ENCODE data around the gene NAE1.
"Not testable (repeated sequence)": the region's sequence is repeated elsewhere in the genome, so short reads cannot be mapped to it uniquely, and the experiment has no call there.

NAE1 gene

GRCh38 chr16:66830422-66831404 lies at the start of gene NAE1:
NAE1 (minus strand) TSS chr16:66830976; CDS start chr16:66830899, 77 bp downstream.
- peak; percentile 89 to 90 for DNase-seq

- DNase-seq, result peak; percentile 28 to 58
These were observed 47.3 kb upstream of the NAE1 start for GRCh38 chr16:66878067-66878466.

- DNase-seq, result no peak
These were observed 43.5 kb upstream of the NAE1 start for GRCh38 chr16:66874079-66874775.

DNA sequence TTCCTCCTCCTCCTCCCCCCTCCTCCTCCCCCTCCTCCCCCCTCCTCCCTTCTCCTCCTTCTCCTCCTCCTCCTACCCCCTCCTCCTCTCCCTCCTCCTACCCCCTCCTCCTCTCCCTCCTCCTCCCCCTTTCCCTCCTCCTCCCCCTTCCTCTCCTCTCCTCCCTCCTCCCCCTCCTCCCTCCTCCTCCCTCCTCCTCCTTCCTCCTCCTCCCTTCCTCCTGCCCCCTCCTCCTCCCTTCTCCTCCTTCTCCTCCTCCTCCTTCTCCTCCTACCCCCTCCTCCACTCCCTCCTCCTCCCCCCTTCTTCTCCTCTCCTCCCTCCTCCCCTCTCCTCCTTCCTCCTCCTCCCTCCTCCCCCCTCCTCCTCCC lies 42.9 kb upstream of the NAE1 start:
- DNase-seq, result no peak

- peak; percentile 90 to 92 for DNase-seq
These were observed 42.3 kb upstream of the NAE1 start for GRCh38 chr16:66872943-66873684.

DNA sequence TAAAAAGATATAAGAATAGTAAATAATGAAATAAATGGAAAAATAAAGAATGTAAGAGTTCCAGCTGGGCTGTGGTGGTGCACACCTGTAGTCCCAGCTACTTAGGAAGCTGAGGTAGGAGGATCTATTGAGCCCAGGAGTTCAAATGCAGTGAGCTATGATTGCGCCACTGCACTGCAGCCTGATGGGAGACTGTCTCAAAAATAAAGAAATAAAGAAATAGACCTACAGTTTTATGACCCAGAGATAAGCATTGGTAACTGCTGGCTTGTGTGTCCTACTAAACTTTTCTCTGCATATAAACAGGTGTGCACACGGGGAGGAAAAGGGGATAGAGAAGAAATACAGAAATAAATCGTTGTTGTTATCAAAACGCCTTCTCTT lies 41.8 kb upstream of the NAE1 start:
- DNase-seq, result no peak

DNA sequence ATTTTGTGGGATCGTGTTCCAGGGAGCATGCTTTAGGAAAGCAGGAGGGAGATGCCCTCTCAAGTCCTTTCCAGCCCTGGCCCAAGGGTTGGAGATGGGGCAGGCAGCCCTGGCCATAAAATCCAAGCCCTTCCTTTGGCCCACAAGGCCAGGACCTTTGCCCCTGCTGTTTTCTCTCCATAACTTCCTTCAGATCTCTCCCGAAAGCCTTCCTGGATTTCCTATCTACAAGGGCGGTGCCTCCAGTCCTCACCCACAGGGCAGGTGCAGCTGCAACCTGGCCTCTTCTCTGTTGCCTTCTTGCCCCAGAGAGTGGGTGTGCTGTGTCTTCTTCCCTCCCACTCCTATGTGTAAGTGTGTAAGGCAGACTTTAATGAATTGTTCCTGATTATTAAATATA lies 41.1 kb upstream of the NAE1 start:
- no peak for DNase-seq

GRCh38 chr16:66871363-66871762 lies 40.6 kb upstream of the NAE1 start:
- DNase-seq, result not testable (repeated sequence)

- no peak for DNase-seq
These were observed 38.6 kb upstream of the NAE1 start for GRCh38 chr16:66869424-66869823.

GRCh38 chr16:66863707-66864106 lies 32.9 kb upstream of the NAE1 start:
- DNase-seq, result no peak

DNA sequence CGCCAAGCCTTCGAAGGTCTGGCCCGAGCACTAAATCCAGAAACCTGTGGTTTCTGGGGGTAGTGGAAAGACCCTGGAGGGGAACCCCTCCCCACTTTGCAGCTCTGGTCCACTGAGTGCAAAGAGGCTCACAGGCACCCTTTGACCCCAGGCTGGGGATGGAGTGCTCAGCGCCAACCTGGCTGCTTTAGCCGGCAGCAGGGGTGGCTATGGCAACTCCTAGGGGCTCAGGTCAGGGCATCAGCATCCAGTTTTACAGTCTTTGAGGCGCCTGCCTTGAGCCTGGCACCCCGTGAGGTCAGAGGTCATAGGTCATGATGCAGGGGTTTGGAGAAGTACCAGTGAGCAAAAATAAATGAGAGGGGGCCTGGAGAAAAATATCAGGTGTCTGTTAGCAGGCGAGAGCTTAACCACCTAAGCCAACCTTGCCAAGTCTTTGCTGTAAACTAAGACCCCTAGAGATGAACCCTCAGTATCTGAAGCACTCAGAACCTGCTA lies 31.3 kb upstream of the NAE1 start:
- DNase-seq, result no peak

DNA sequence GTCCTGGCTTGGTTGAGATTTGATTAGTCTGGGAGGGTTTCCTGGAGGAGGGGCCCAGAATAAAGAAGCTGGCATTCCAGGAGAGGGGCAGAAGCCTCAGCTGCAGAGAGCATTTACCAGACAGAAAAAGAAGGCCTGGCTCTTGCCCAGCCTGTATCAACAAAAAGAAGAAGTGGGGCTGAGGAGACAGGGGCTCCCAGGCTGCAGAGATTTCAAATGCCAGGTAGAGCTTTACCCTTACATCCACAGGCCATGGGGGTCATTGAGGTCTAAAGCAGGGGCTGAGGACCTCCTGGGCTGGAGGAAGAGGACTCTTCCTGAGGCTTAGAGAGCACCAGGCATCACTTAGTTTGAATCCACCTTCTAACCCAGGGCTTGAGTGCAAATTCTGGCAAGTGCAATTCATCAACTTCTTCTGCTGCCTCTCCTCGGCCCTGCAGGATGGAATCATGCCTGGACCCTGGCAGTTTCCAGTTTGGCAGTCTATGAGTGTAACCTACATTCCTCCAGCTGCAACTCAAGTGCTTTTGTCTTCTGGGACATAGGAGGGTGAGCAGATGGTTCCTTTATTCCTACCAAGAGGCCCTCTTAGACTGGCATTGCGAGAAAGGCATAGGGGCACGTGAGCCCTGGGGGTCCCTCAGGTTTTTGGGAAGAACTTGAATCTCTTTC lies 28.8 kb upstream of the NAE1 start:
- DNase-seq, result no peak

DNA sequence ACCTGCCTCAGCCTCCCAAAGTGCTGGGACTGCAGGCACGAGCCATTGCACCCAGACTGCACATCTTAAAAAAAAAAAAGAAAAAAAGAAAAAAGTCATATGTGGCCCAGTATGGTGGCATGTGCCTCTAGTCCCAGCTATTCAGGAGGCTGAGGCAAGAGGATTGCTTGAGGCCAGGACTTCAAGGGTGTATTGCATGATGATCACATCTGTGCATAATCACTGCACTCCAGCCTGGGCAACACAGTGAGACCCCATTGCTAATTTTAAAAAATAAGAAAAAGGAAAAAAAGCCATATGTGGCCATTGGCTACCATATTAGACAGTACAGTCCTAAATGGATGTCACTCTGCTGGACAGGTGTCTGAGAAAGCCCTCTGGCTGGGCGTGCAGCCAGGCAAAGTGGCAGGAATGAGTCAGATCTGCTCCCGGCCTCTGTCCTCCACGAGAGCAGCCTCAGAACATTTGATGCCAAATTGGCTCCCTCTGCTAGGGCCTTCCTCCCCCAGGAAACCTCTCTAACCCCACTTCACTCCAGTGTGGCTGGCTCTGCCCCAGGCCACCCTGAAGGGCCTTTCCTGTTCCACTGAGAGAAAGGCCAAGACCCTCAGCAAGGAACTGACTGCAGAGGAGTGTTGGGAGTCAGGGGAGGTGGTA lies 28.1 kb upstream of the NAE1 start:
- no peak for DNase-seq

DNA sequence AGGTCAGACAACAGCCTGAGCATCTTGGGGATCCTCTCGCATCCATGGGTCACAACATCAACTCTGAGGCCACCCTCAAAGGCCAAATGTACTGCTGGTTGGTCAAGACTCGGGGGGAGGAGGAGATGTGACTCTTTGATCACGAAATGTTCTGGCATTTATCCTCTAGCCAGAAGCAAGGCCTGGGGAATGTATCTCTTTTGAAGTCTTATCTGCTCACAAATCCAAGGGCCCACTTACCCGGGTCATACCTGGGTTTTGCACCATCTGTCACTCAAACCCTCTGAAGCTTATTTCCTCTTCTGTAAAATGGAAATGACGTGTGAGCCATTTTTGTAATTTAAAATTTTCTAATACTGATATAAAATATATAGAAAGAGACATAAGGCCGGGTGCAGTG lies 26.7 kb upstream of the NAE1 start:
- no peak for DNase-seq

DNA sequence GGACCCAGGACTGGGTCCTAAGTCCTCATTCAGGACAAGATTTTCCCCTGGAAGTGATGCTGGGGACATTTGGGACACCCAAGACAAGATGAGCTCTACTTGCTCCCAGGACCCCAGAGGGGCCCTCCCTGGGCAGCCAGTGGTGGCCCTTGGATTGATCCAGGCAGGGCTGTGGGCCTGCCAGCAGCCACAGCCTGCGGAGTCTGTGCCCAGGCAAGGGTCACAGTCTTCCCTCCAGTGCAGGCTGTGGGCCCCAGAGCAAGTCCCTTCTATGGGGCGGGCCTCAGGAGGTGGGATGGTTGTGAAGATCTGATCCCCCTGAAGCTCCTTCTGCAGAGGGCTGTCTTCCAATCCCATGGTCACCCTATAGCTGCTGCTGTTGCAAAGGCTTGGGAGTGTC lies 26.0 kb upstream of the NAE1 start:
- no peak for DNase-seq

DNA sequence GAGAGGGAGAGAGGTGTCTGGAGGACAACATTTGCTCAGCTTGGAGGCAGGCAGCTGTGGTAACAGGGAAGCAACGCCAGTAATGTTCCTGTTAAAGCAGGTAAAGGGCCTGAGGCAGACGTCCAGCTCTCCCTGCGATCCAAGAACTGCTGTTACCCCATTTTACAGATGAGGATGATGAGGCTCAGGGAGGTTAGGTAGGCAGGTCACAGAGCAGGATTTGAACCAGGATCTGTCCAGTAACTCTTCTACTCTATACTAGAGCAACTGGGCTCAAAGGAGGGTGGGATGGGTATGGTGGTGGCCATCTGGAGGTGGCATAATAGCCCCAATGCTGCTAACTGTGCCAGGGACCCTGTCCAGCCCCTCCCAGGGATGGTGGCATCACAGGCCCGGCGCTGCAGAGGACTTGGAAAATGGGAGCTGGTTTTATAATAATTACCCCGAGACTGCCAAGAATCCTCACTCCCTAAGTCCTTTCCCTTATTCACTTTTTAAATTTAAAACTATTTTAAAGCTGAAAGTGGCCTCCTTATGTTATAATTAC lies 25.5 kb upstream of the NAE1 start:
- no peak for DNase-seq

DNA sequence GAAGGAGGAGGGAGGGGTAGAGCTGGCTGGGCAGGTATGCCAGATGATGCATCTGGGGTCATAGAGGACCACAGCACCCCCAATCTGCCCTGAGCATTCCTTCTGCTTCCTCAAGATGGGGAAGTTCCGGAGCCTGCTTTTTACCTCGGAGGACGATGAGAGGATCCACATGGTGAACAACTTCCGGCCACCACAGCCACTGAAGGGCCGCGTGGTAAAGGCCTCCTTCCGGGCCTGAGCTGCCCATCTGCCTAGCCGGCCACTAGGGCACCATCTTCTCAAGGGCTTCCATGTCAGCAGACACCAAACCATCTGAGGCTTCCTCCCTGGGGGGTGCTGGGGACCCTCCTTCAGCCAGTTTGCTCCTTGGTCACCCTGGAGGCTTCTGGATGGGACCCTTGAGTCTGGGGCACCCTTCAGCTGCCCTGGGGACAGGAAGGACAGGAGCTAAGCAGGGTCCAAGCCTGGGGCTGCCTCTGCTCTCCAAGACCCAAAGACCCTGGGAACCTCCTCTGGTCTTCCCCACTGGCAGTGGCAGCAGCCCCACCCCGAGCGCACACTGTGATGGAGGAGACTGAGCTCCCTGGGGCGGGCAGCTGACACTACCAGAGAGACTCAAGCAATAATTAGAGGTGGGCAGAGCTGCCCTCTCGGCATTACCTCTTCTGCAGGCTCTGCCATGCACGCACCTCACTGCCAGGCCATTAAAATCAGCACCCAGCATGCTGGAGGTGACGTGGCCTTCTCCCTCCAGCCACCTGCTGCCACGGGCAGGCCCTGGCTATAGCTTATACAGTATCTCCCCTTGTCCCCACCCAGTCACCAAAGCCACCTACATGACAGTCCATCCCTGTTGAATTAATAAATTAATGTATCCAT lies 22.7 kb upstream of the NAE1 start:
- DNase-seq, result no peak

GRCh38 chr16:66851166-66851964 lies 20.6 kb upstream of the NAE1 start:
- DNase-seq, result no peak

- no peak for DNase-seq
These were observed 19.5 kb upstream of the NAE1 start for GRCh38 chr16:66850115-66850815.

Data from CD4-positive, alpha-beta T cell treated with Interleukin-4 for 1 hour (primary cell).